Calu3 (cell line): ENCODE data around the gene CHAF1A. TPM values are rescaled to one million over a fixed set of nuclear protein-coding genes. Genes with fewer than 3 reads are reported as not detected.

Experiments used
- BruUV-seq: library from RNA; stranded (reverse); fragments of 400-500 nt; replicated peaks from 2 replicates; lab custom pipeline; 2021; lab: Mats Ljungman, UMichigan
- CTCF ChIA-PET: fragments of 300-600 bp; sonication (Branson Sonifier 250); formaldehyde crosslinking; loops from one replicate; lab custom pipeline; 2022; ENCODE audit warnings: antibody characterized with exemption; lab: Charles Lee
- DNase-seq: peaks from one replicate; pipeline ENCODE4 v3.0.0; 2022
- H3K27ac Mint-ChIP-seq: one replicate; pipeline ENCODE4 v1.8.0; 2022; ENCODE audit warnings: mixed read lengths; ENCODE audit not compliant: unreplicated experiment
- H3K27me3 Mint-ChIP-seq: one replicate; pipeline ENCODE4 v1.8.0; 2022; ENCODE audit warnings: mixed read lengths; ENCODE audit not compliant: unreplicated experiment
- H3K36me3 Mint-ChIP-seq: one replicate; pipeline ENCODE4 v1.8.0; 2022; ENCODE audit warnings: mild to moderate bottlenecking, moderate library complexity, mixed read lengths; ENCODE audit not compliant: insufficient read depth, unreplicated experiment
- H3K4me1 Mint-ChIP-seq: one replicate; pipeline ENCODE4 v1.8.0; 2022; ENCODE audit warnings: mild to moderate bottlenecking, low read depth, mixed read lengths; ENCODE audit not compliant: unreplicated experiment
- H3K4me3 Mint-ChIP-seq: one replicate; pipeline ENCODE4 v1.8.0; 2022; ENCODE audit warnings: mild to moderate bottlenecking, low read depth, moderate library complexity, mixed read lengths; ENCODE audit not compliant: unreplicated experiment
- H3K9me3 Mint-ChIP-seq: one replicate; pipeline ENCODE4 v1.8.0; 2022; ENCODE audit warnings: low read depth, mixed read lengths; ENCODE audit not compliant: unreplicated experiment
- CTCF ChIP-seq: fragments of 200-600 bp; IDR thresholded peaks from one replicate; pipeline ENCODE4 v1.8.0; 2022; ENCODE audit warnings: antibody characterized with exemption; ENCODE audit not compliant: unreplicated experiment
- intact Hi-C: fragments of 100-400 bp; cut with micrococcal nuclease; formaldehyde crosslinking; loops from one replicate; pipeline ENCODE4 v1.10.0; 2022; ENCODE audit not compliant: unreplicated experiment
- total RNA-seq: library from RNA; stranded (reverse); gene quantifications from 2 replicates; pipeline ENCODE4 v1.2.3, GENCODE V29; 2022

CHAF1A gene
- total RNA-seq, 1 experiment from 2014 or later, result 43.3 TPM

GRCh38 chr19:4428326-4428975 lies 26.0 kb downstream of the CHAF1A start:
- no peaks in the 10 kb centered on the region for H3K9me3 Mint-ChIP-seq
- H3K27me3 Mint-ChIP-seq, result no peaks in the 10 kb centered on the region
- no peak overlapping the region for H3K27ac Mint-ChIP-seq
- TF ChIP-seq CTCF, result no peak
- H3K4me3 Mint-ChIP-seq, result no peak overlapping the region
- DNase-seq, result no peak
- peaks cover 37% of the 10 kb centered on the region for H3K36me3 Mint-ChIP-seq
- no TSS peak for BruUV-seq
- intact Hi-C loops, result no loop called here
- CTCF ChIA-PET, result no interaction called here
- H3K4me1 Mint-ChIP-seq, result no peaks in the 10 kb centered on the region

- Mint-ChIP-seq H3K9me3 (no peaks in the 10 kb centered on the region), H3K27ac (no peak overlapping the region), H3K4me1 (no peaks in the 10 kb centered on the region), H3K4me3 (no peak overlapping the region), H3K27me3 (no peaks in the 10 kb centered on the region), H3K36me3 (peaks cover 37% of the 10 kb centered on the region)
- CTCF ChIA-PET, result interaction anchor here (0.5 to 0.6 kb wide), 2 partner anchors 21 to 274 kb away, joined by 3 to 7 read pairs; no protein-coding TSS in a partner anchor
- TF ChIP-seq CTCF, result no peak
- DNase-seq, result no peak
- intact Hi-C loops, result no loop called here
- no TSS peak for BruUV-seq
Measured at GRCh38 chr19:4429256-4429655, 26.8 kb downstream of the CHAF1A start.

- H3K4me1 Mint-ChIP-seq, result no peaks in the 10 kb centered on the region
- no peaks in the 10 kb centered on the region for H3K9me3 Mint-ChIP-seq
- intact Hi-C loops, result no loop called here
- CTCF ChIA-PET, result interaction anchor here (0.5 kb wide), 1 partner anchor 273 kb away, joined by 3 read pairs; no protein-coding TSS in a partner anchor
- H3K27me3 Mint-ChIP-seq, result no peaks in the 10 kb centered on the region
- H3K36me3 Mint-ChIP-seq, result peaks cover 41% of the 10 kb centered on the region
- no peak for TF ChIP-seq CTCF
- BruUV-seq, result no TSS peak
- H3K27ac Mint-ChIP-seq, result no peak overlapping the region
- no peak overlapping the region for H3K4me3 Mint-ChIP-seq
- no peak for DNase-seq
Measured at GRCh38 chr19:4429771-4430171, 27.3 kb downstream of the CHAF1A start.

GRCh38 chr19:4430760-4431159 lies 28.3 kb downstream of the CHAF1A start:
- no peaks in the 10 kb centered on the region for H3K9me3 Mint-ChIP-seq

More at GRCh38 chr19:4430760-4431159, 28.3 kb downstream of the CHAF1A start:
- intact Hi-C loops, result no loop called here
- no TSS peak for BruUV-seq
- Mint-ChIP-seq H3K27me3 (no peaks in the 10 kb centered on the region), H3K36me3 (peaks cover 42% of the 10 kb centered on the region), H3K27ac (no peak overlapping the region), H3K4me1 (no peaks in the 10 kb centered on the region), H3K4me3 (no peak overlapping the region)
- CTCF ChIA-PET, result no interaction called here
- no peak for TF ChIP-seq CTCF
- no peak for DNase-seq
